Measurements from ENCODE around the gene C18orf63. TPM values are rescaled to one million over a fixed set of nuclear protein-coding genes. Genes with fewer than 3 reads are reported as not detected.

Gene C18orf63
- total and polyA plus RNA-seq, 2 experiments from 2014 or later = not detected

GRCh38 chr18:74303306-74303705 lies 12.3 kb upstream of the C18orf63 start:
- Mint-ChIP-seq H3K9me3 (peaks cover 13% of the 10 kb centered on the region; the same call in 2 of the 3 replicates), H3K4me3 (no peak overlapping the region), H3K27ac (no peak overlapping the region), H3K27me3 (ENCODE audit: insufficient read depth, low read depth, poor library complexity) (peaks cover 1% of the 10 kb centered on the region), H3K36me3 (ENCODE audit: low read depth) (peaks cover 14% of the 10 kb centered on the region; the same call in 2 of the 3 replicates), H3K4me1 (peaks cover 10% of the 10 kb centered on the region)
- DNase-seq (ENCODE audit: low spot score) = no peak
- Histone ChIP-seq H4K20me1 (replicated peaks; ENCODE audit: insufficient read depth) (no peaks in the 10 kb centered on the region), H3K36me3 (ENCODE audit: insufficient read depth) (0 out of 2 replicates have a peak, but pooled peaks cover 5% of the 10 kb centered on the region), H3K4me2 (no peak overlapping the region), H3K27ac (ENCODE audit: low read depth) (no peak overlapping the region), H3K4me3 (no peak overlapping the region), H3K4me1 (ENCODE audit: insufficient read depth) (no peaks in the 10 kb centered on the region), H3K27me3 (ENCODE audit: insufficient read depth) (no peaks in the 10 kb centered on the region), H3K9me2 (ENCODE audit: insufficient read depth) (no peaks in the 10 kb centered on the region), H3F3A (replicated peaks; ENCODE audit: low read depth) (no peaks in the 10 kb centered on the region), H2AFZ (no peak overlapping the region), H3K79me2 (replicated peaks; ENCODE audit: insufficient read depth) (no peaks in the 10 kb centered on the region)
- TF ChIP-seq JUNB (IDR thresholded peaks at IDR 0.05; ENCODE audit: unreplicated experiment) = no peak
- TF ChIP-seq POLR2AphosphoS5 (IDR thresholded peaks at IDR 0.05; ENCODE audit: low read depth) = no peak
- TF ChIP-seq NANOG (IDR thresholded peaks at IDR 0.05; ENCODE audit: borderline replicate concordance) = no peak
- no peak for TF ChIP-seq ZNF114 (CRISPR knock-in tag; IDR thresholded peaks at IDR 0.05)
- ATAC-seq = no peak

- no peak overlapping the region for H3K27ac Mint-ChIP-seq
- H3K4me3 ChIP-seq = no peak overlapping the region
- H3K4me3 Mint-ChIP-seq = no peak overlapping the region
- H3K4me1 Mint-ChIP-seq = peaks cover 4% of the 10 kb centered on the region; the same call in 2 of the 3 replicates
- H3K27me3 ChIP-seq (ENCODE audit: insufficient read depth) = no peaks in the 10 kb centered on the region
- no peaks in the 10 kb centered on the region for H3F3A ChIP-seq (replicated peaks; ENCODE audit: low read depth)
- H3K9me3 Mint-ChIP-seq = peaks cover 9% of the 10 kb centered on the region; the same call in 2 of the 3 replicates
- no peak overlapping the region for H2AFZ ChIP-seq
- 0 out of 2 replicates have a peak, but pooled peaks cover 4% of the 10 kb centered on the region for H3K36me3 ChIP-seq (ENCODE audit: insufficient read depth)
- no peaks in the 10 kb centered on the region for H3K79me2 ChIP-seq (replicated peaks; ENCODE audit: insufficient read depth)
- H3K4me1 ChIP-seq (ENCODE audit: insufficient read depth) = no peaks in the 10 kb centered on the region
- H3K27ac ChIP-seq (ENCODE audit: low read depth) = no peak overlapping the region
- H3K9me2 ChIP-seq (ENCODE audit: insufficient read depth) = no peaks in the 10 kb centered on the region
- H4K20me1 ChIP-seq (replicated peaks; ENCODE audit: insufficient read depth) = no peaks in the 10 kb centered on the region
- ATAC-seq (no peak), DNase-seq (ENCODE audit: low spot score) (no peak)
- no peak overlapping the region for H3K4me2 ChIP-seq
- peaks cover 9% of the 10 kb centered on the region; the same call in 2 of the 3 replicates for H3K36me3 Mint-ChIP-seq (ENCODE audit: low read depth)
- H3K27me3 Mint-ChIP-seq (ENCODE audit: insufficient read depth, low read depth, poor library complexity) = no peaks in the 10 kb centered on the region
- TF ChIP-seq REST (IDR thresholded peaks at IDR 0.05; ENCODE audit: unreplicated experiment) (no peak), ETS1 (IDR thresholded peaks at IDR 0.05) (no peak), JUNB (IDR thresholded peaks at IDR 0.05; ENCODE audit: unreplicated experiment) (no peak), ZNF331 (CRISPR knock-in tag; IDR thresholded peaks at IDR 0.05; ENCODE audit: low read depth) (no peak), CREB1 (CRISPR knock-in tag; IDR thresholded peaks at IDR 0.05; ENCODE audit: low read depth) (no peak), NANOG (IDR thresholded peaks at IDR 0.05; ENCODE audit: borderline replicate concordance) (no peak), CTCF (conservative IDR thresholded peaks at IDR 0.05; ENCODE audit: low read depth in 2 of 2) (no peak), EZH2phosphoT487 (IDR thresholded peaks at IDR 0.05; ENCODE audit: unreplicated experiment) (no peak), POLR2AphosphoS5 (IDR thresholded peaks at IDR 0.05; ENCODE audit: low read depth) (no peak), EZH2 (IDR thresholded peaks at IDR 0.05; ENCODE audit: low read depth, unreplicated experiment) (no peak), ZNF114 (CRISPR knock-in tag; IDR thresholded peaks at IDR 0.05) (no peak)
Observed at GRCh38 chr18:74303936-74304335, 11.7 kb upstream of the C18orf63 start.
